Right forelimb (tissue), 1 donor: Measurements from ENCODE around the gene FAM3A.
A peak's percentile ranks its signal among the peaks of the same experiment; 100 is the strongest.

ENCODE experiments used
- DNase-seq: peaks from one replicate; pipeline ENCODE4 v3.0.0-alpha.2; 2018

The FAM3A gene

GRCh38 chrX:154534526-154535322 lies 18.7 kb upstream of the FAM3A start:
- peak; percentile 91 for DNase-seq

DNA sequence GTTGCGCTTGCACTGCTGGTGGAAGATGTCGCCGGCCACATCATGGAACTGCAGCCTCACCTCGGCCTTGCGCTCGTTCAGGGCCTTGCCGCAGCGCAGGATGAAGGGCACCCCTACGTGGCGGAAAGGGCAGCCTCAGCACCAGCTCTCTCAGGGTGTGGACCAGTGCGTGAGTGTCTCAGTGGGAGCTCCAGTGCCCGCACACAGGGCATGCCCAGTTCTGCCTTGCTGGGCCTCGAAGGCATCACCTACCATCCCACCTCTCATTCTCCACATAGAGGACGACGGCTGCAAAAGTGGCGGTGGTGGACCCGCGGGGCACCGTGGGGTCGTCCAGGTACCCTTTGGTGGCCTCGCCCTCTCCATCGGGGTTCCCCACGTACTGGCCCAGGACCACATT lies 16.7 kb upstream of the FAM3A start:
- DNase-seq, result no peak

- no peak for DNase-seq
Measured at GRCh38 chrX:154531626-154532025, 15.6 kb upstream of the FAM3A start.

- no peak for DNase-seq
Measured at GRCh38 chrX:154530286-154530685, 14.3 kb upstream of the FAM3A start.

DNA sequence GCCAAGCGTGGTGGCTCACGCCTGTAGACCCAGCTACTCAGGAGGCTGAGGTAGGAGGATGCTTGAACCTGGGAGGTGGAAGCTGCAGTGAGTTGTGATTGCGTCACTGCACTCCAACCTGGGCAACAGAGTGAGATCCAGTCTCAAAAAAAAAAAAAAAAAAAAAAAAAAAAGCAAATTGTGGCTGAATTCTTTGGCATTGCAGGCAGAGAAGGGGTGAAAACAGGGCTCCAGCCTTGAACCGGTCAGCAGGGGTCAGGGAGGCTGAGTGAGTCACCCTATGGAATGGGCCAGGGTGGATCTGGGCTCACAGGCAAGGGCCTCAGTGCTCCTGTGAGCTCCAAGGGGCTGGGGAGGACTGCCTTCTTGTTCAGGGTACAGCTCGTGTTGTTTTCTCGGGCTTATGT lies 13.2 kb upstream of the FAM3A start:
- DNase-seq, result no peak

- peak; percentile 89 for DNase-seq
Measured at GRCh38 chrX:154526901-154527675, 11.1 kb upstream of the FAM3A start.

DNA sequence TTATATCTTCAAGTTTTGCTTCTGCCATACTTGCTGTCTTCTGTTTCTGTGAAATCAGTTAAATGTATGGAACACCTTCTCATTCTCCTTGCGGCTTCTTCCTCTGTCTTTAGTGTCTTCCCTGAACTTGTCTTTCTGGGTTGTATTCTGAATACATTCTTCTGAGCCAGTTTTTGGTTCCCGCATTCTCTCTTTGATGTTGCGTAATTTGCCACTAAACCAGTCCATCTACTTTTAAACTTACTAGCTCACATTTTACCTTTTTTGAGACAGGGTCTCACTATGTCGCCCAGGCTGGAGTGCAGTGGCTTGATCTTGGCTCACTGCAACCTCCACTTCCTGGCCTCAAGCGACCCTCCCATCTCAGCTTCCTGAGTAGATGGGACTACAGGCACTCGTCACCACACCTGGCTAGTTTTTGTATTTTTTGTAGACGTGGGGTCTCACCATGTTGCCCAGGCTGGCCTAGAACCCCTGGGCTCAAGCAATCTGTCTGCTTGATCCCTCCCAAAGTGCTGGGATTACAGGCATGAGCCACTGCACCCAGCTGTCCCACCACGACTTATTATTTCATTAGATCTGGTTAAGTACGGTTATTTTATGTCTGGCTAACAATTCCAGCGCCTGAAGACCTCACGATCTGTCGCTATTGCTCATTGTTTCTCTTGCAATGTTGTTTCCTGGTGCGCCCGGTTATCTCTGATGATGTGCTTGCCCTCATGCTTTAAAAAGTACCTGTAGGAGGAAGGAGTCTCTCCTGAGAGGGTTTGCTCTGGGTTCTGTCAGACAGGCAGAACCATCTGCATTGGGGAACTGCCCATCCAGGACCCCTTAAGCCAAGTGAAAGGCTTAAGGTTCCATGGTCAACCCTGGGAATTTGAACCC lies 9.8 kb upstream of the FAM3A start:
- no peak for DNase-seq

DNA sequence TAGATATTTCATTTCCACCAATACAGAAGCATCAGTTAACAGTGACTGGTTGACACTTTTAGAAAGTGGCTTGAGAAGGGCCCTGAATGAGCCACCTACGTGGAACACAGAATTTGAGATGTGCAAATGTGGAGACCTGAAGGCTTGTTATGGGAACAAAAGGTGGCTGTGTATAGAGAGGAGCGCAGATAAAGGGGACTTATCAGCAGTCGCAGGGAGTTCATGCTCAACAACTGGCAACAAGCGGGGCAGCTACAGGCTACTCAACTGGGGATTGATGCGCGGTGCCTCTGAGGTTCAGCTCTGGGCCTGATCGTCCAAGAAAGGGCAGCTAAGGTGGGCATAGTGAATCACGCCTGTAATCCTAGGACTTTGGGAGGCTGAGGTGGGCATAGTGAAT lies 3.4 kb upstream of the FAM3A start:
- DNase-seq, result no peak

DNA sequence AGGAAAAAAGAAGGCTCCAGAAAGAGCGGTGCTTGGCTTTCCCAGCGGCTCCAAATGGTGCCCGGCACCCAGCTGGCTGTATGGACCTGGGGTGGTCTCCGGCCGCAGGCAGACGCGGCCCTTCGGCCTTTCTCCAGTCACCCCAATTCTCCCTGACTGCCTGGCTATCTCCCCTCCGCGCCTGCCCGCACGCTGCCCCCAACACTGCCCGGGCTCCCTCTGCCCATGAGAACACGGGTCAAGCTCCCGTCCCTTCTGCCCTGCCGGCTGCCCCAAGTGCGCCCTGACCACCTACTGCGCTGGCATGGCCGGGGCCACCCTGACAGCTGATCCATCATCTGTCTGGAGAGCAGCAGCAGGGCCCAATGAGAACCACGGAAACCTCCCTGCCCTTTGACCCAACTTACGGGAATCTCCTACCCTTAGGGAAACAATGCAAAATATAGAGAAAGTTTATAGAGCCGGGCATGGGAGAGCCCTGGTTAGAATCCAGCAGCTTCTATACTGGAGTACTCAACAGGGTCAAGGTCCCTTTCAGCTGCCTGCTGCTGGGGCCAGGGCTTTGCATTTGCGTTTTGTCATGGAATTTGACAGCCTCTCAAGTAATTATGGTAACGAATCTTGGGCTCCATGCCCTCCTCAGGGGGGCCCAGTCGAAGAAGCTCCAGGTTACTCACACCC lies 1.2 kb upstream of the FAM3A start:
- no peak for DNase-seq

DNA sequence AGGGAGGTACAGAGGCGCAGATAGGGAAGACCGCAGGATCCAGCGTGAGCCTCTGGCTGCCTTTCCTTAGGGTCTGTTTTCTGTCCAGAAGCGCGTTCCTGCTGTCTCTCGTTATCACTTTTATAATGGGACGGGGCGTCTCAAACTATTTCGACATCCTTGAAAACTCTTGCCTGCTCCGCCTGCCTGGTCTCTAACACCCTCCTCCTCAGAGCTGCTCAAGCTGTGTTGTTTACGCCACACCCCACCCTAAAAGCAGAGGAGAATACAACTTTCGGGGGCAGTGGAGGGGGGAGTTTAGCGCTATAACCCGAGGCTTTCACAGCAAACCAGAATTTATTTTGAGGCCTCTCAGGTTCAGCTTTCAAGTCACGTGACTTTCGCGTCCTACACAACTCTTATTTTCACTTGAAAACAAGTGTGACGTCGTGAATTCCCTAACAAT lies 646 bp upstream of the FAM3A start:
- DNase-seq, result no peak

GRCh38 chrX:154515090-154515965 lies 704 bp downstream of the FAM3A start:
- DNase-seq, result no peak

- DNase-seq, result no peak
Measured at GRCh38 chrX:154513716-154514115, 2.3 kb downstream of the FAM3A start.

DNA sequence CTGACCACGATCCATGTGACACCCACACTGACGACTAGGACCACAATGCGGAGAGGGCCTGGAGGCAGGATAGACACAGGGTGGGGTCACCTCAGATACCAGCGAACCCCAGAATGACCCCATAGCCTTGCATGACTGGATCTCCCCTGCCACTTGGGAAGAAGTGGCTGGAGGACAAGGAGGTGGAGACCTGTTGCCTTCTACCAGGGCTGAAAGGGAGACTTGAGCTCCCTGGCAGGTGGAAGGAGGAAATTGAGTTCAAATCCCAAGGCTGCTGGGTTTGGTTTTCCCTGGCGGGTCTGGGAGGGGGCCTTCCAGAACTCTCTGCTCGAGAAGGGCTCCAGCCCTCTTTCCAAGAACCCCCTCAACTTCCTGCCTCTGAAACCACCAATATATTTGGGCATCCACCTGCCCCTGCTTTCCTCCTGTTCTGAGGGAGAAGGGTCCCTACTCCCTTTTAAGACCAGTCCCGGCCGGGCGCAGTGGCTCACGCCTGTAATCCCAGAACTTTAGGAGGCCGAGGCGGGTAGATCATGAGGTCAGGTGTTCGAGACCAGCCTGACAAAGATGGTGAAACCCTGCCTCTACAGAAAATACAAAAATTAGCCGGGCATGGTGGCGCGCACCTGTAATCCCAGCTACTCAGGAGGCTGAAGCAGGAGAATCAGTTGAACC lies 3.0 kb downstream of the FAM3A start:
- DNase-seq, result no peak

GRCh38 chrX:154511761-154512160 lies 4.3 kb downstream of the FAM3A start:
- no peak for DNase-seq

DNA sequence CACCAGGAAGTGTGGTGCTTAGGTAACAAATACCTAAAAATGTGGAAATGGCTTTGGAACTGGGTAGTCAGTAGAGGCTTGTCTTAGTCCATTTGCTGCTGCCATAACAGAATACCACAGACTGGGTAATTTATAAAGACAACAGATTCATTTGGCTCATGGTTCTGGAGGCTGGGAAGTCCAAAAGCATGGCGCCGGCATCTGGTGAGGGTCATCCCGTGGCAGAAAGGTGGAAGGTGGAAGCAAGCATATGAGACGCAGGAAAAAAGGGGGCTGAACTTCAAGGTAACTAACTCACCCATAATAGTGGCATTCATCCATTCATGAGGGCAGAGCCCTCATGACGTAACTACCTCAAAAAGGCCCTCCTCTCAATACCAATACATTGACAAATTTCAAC lies 6.6 kb downstream of the FAM3A start:
- no peak for DNase-seq

- DNase-seq, result no peak
Measured at GRCh38 chrX:154508384-154508745, 7.7 kb downstream of the FAM3A start.

DNA sequence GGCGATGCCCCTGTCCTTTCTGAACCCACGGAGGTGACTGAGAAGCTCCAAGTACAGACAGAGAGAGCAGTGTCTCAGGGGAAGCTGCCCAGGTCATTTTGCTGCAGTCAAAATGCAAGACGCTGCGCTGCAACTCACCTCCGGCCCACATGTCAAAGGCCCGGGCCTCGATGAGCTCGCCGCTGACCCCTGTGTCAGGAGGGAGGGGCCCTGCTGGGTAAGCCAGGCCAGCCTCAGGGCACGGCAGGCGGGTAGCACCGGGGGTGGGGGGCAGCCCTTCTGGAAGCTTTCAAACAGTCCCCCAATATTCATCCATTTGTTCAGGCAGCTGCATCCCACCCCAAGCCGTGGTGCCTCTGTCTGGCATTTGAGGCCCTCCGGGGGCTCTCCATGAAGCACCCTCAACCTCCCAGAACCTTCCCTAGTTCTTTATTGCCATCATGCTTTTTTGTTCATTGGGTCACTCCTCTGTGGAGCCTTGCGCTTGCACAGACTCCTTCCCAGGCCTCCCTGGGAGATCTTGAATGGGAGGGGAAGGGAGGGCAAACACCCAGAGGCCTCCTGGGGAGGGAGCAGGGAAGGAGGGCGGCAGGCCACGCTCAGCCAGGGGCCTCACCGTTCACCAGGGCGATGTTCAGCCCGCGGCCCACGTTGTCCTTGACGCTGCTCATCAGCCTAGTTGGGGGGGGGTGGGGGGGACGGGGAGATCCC lies 8.2 kb downstream of the FAM3A start:
- no peak for DNase-seq

- DNase-seq, result no peak
Measured at GRCh38 chrX:154506483-154507332, 9.3 kb downstream of the FAM3A start.

DNA sequence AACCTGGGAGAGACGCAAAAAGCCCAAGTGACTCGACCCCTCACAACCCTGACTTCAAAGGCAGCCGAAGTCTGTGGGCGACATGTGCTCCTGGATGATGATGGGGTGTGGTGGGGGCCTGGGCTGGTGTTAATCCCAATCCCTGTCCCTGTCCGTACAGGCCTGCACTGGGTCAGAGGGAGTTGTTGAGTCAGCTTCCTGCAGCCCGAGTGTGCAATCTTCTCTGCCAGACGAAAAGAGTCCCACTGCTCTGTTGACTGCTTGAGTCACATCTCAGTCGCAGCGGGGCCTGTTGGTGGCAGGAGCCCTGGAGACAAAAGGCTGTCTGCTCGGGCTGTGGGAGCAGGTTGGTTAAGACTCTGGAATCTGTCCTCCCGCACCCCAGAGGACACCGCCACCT lies 10.3 kb downstream of the FAM3A start:
- no peak for DNase-seq
